Endodermal cell (in vitro differentiated cells): ENCODE results near the gene TBPL2. TPM values are rescaled to one million over a fixed set of nuclear protein-coding genes. Genes with fewer than 3 reads are reported as not detected.
"Not testable (repeated sequence)": the region's sequence is repeated elsewhere in the genome, so short reads cannot be mapped to it uniquely, and the experiment has no call there.

Experiments
- DNase-seq: peaks from one replicate; pipeline ENCODE4 v3.0.0-alpha.2; 2017
- H3K27ac ChIP-seq: 2 replicates; pipeline ENCODE4 v1.5.1; 2013; ENCODE audit warnings: mild to moderate bottlenecking, low read depth, low read length, moderate library complexity
- H3K27me3 ChIP-seq: 2 replicates; pipeline ENCODE4 v1.6.1; 2013; ENCODE audit warnings: mild to moderate bottlenecking, low read length, moderate library complexity; ENCODE audit not compliant: insufficient read depth, control insufficient read depth, poor library complexity, severe bottlenecking
- H3K36me3 ChIP-seq: 2 replicates; pipeline ENCODE4 v1.7.0; 2013; ENCODE audit warnings: mild to moderate bottlenecking, low read length, moderate library complexity; ENCODE audit not compliant: control insufficient read depth, insufficient read depth
- H3K4me1 ChIP-seq: one replicate; pipeline ENCODE4 v1.7.0; 2013; ENCODE audit warnings: low read length; ENCODE audit not compliant: control insufficient read depth, insufficient read depth
- H3K4me3 ChIP-seq: 2 replicates; pipeline ENCODE4 v1.5.1; 2013; ENCODE audit warnings: mild to moderate bottlenecking, low read length, moderate library complexity
- H3K9ac ChIP-seq: 2 replicates; pipeline ENCODE4 v1.6.1; 2013; ENCODE audit warnings: mild to moderate bottlenecking, low read length, moderate library complexity; ENCODE audit not compliant: poor library complexity, severe bottlenecking; ENCODE audit errors: extremely low read depth
- H3K9me3 ChIP-seq: 2 replicates; pipeline ENCODE4 v1.6.1; 2013; ENCODE audit warnings: mild to moderate bottlenecking, low read length, moderate library complexity; ENCODE audit not compliant: control insufficient read depth
- H3K27ac Mint-ChIP-seq: 2 replicates; pipeline ENCODE4 v1.8.0; 2020; ENCODE audit warnings: mixed read lengths
- H3K27me3 Mint-ChIP-seq: 2 replicates; pipeline ENCODE4 v1.8.0; 2021; ENCODE audit warnings: mild to moderate bottlenecking, mixed read lengths; ENCODE audit not compliant: insufficient read depth
- H3K36me3 Mint-ChIP-seq: 2 replicates; pipeline ENCODE4 v1.8.0; 2020; ENCODE audit warnings: low read depth, mixed read lengths
- H3K4me1 Mint-ChIP-seq: 2 replicates; pipeline ENCODE4 v1.8.0; 2020; ENCODE audit warnings: mixed read lengths
- H3K4me3 Mint-ChIP-seq: 2 replicates; pipeline ENCODE4 v1.8.0; 2020; ENCODE audit warnings: mild to moderate bottlenecking, moderate library complexity, mixed read lengths
- H3K9me3 Mint-ChIP-seq: 2 replicates; pipeline ENCODE4 v1.8.0; 2020; ENCODE audit warnings: mild to moderate bottlenecking, mixed read lengths
- CTCF ChIP-seq: fragments of 200-600 bp; sonication (generic); conservative IDR thresholded peaks from 2 replicates; pipeline ENCODE4 v1.5.0; 2021; ENCODE audit warnings: antibody characterized with exemption, mild to moderate bottlenecking
- WGBS, 2 experiments: methylation state at CpG; one replicate each; pipeline versions ENCODE4 v1.1.5 to v1.1.7; 2013; ENCODE audit warnings: missing lambda C conversion rate in 2 of 2, mixed read lengths in 1 of 2; ENCODE audit not compliant: insufficient coverage in 1 of 2, insufficient read length in 1 of 2; 5-methylcytosine and 5-hydroxymethylcytosine counted together
- total RNA-seq, 2 donors: library from RNA; stranded (reverse); fragmentation: NEBNext Ultra II Directional in 1 of 2; extraction: Animal tissue kit (Norgen Biotek cat#: 25700) in 1 of 2; gene quantifications; 2 replicates in 1 of 2; 3 replicates in 1 of 2; pipeline ENCODE4 v1.2.1, GENCODE V29; 2021

Gene TBPL2
- total RNA-seq, 2 donors from 2014 or later, result not detected

DNA sequence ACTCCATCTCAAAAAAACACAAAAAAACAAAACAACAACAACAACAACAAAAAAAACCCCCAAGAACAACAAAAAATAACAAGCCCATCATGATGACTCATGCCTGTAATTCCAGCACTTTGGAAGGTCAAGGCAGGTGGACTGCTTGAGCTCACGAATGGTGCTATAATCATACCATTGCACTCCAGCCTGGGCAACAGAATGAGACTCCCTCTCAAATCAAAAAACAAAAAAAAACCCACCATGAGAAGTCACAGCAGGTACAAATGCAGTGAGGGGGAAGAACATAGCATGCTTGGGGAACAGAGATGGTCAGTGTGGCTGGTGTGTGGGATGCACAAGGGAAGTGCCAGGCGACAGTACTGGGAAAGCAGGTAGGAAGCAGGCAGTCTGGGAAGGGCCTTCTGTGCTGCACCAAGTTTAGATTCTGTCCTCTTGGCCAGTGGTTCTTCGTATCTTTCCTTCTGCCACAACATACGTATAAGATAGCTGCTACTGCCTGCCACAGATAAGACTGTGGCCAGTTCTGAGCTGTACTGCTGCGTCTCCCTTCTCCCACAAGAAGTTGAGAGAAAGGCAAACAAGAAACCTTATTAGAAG is 56.8 kb downstream of the TBPL2 start:
- no peak for DNase-seq
- Mint-ChIP-seq H3K9me3 (no peaks in the 10 kb centered on the region), H3K4me1 (peaks cover 16% of the 10 kb centered on the region), H3K27ac (no peak overlapping the region), H3K36me3 (peaks cover 43% of the 10 kb centered on the region), H3K4me3 (no peak overlapping the region), H3K27me3 (no peaks in the 10 kb centered on the region)
- no peaks in the 10 kb centered on the region for H3K27me3 ChIP-seq
- H3K4me3 ChIP-seq, result no peak overlapping the region
- H3K36me3 ChIP-seq, result peaks cover 50% of the 10 kb centered on the region
- WGBS, 2 experiments, result 93 to 94% methylated on average over 5 of the region's 5 CpGs
- no peak overlapping the region for H3K27ac ChIP-seq
- no peak overlapping the region for H3K9ac ChIP-seq
- no peaks in the 10 kb centered on the region for H3K4me1 ChIP-seq
- H3K9me3 ChIP-seq, result no peaks in the 10 kb centered on the region
- TF ChIP-seq CTCF, result no peak

GRCh38 chr14:55383056-55383466 is 57.4 kb downstream of the TBPL2 start:
- not testable (repeated sequence) for H3K27ac Mint-ChIP-seq, H3K4me3 Mint-ChIP-seq, H3K4me3 ChIP-seq, DNase-seq, H3K4me1 ChIP-seq, H3K27ac ChIP-seq, H3K27me3 Mint-ChIP-seq, H3K9ac ChIP-seq, H3K9me3 Mint-ChIP-seq, H3K27me3 ChIP-seq, H3K9me3 ChIP-seq
- H3K4me1 Mint-ChIP-seq, result peaks cover 16% of the 10 kb centered on the region
- 85 to 95% methylated on average over 9 to 10 of the region's 10 CpGs for whole genome bisulfite sequencing, 2 experiments
- peaks cover 42% of the 10 kb centered on the region for H3K36me3 Mint-ChIP-seq
- peaks cover 54% of the 10 kb centered on the region for H3K36me3 ChIP-seq

DNA sequence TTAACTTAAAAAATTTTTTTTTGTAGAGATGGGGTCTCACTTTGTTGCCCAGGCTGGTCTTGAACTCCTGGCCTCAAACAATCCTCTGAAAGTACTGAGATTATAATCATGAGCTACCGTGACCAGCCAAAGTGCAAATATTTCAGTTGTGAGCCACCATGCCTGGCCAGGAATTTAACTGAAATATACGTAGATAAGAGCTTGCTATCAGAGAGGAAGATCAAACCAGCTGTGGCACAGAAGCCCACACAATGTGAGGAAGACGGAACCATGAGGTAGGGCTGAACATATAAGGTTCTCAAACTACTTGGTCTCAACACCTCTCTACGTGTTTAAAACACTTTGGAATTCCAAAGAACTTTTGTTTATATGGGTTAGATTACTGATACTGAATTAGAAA is 57.9 kb downstream of the TBPL2 start:
- H3K36me3 ChIP-seq, result peaks cover 60% of the 10 kb centered on the region
- no peak overlapping the region for H3K4me3 Mint-ChIP-seq
- H3K4me3 ChIP-seq, result no peak overlapping the region
- H3K27ac Mint-ChIP-seq, result no peak overlapping the region
- no peak for TF ChIP-seq CTCF
- H3K36me3 Mint-ChIP-seq, result peaks cover 44% of the 10 kb centered on the region
- H3K27me3 ChIP-seq, result no peaks in the 10 kb centered on the region
- DNase-seq, result no peak
- H3K9me3 Mint-ChIP-seq, result no peaks in the 10 kb centered on the region
- peaks cover 16% of the 10 kb centered on the region for H3K4me1 Mint-ChIP-seq
- no peaks in the 10 kb centered on the region for H3K27me3 Mint-ChIP-seq
- no peak overlapping the region for H3K27ac ChIP-seq
- H3K4me1 ChIP-seq, result no peaks in the 10 kb centered on the region
- H3K9ac ChIP-seq, result no peak overlapping the region
- H3K9me3 ChIP-seq, result no peaks in the 10 kb centered on the region
- WGBS, 2 experiments, result 90 to 94% methylated on average over 3 to 4 of the region's 4 CpGs

GRCh38 chr14:55381561-55381960 is 58.9 kb downstream of the TBPL2 start:
- Mint-ChIP-seq H3K9me3 (no peaks in the 10 kb centered on the region), H3K27me3 (no peaks in the 10 kb centered on the region), H3K27ac (no peak overlapping the region), H3K36me3 (peaks cover 53% of the 10 kb centered on the region), H3K4me1 (peaks cover 17% of the 10 kb centered on the region), H3K4me3 (no peak overlapping the region)
- Histone ChIP-seq H3K27ac (no peak overlapping the region), H3K36me3 (peaks cover 58% of the 10 kb centered on the region), H3K9me3 (no peaks in the 10 kb centered on the region), H3K9ac (no peak overlapping the region), H3K27me3 (no peaks in the 10 kb centered on the region), H3K4me1 (no peaks in the 10 kb centered on the region), H3K4me3 (no peak overlapping the region)
- no peak for TF ChIP-seq CTCF
- DNase-seq, result no peak
- 100% methylated on average over 1 of the region's 2 CpGs for WGBS, 2 experiments
